Measurements from ENCODE around the gene MED31.
"Not testable (repeated sequence)": the region's sequence is repeated elsewhere in the genome, so short reads cannot be mapped to it uniquely, and the experiment has no call there.

MED31 gene

GRCh38 chr17:6695051-6695450 is 43.6 kb upstream of the MED31 start:
- in situ Hi-C loops (cut with MboI; ENCODE audit: low pct_unique_long_range_greater_than_20kb, low sequenced_read_pairs, unreplicated experiment), result no loop called here
- DNase-seq (ENCODE audit: low spot score), result no peak
- TF ChIP-seq, protein P1, sequence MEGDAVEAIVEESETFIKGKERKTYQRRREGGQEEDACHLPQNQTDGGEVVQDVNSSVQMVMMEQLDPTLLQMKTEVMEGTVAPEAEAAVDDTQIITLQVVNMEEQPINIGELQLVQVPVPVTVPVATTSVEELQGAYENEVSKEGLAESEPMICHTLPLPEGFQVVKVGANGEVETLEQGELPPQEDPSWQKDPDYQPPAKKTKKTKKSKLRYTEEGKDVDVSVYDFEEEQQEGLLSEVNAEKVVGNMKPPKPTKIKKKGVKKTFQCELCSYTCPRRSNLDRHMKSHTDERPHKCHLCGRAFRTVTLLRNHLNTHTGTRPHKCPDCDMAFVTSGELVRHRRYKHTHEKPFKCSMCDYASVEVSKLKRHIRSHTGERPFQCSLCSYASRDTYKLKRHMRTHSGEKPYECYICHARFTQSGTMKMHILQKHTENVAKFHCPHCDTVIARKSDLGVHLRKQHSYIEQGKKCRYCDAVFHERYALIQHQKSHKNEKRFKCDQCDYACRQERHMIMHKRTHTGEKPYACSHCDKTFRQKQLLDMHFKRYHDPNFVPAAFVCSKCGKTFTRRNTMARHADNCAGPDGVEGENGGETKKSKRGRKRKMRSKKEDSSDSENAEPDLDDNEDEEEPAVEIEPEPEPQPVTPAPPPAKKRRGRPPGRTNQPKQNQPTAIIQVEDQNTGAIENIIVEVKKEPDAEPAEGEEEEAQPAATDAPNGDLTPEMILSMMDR (IDR thresholded peaks at IDR 0.05; ENCODE audit: extremely low read depth, insufficient read depth, missing control alignments), result no peak

DNA sequence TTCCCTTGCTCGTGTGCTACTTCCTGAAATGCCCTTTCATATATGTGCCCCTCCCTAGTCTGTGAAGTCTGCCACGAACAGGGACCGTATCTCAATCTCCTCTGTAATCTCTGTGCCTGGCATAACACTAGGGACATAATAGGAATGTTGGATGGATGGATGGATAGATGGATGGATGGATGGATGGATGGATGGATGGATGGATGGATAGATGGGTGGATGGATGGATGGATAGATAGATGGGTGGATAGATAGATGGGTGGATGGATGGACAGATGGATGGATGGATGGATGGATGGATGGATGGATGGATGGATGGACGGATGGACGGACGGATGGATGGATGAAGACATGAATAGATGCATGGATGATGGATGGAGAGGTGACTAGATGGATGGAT is 40.6 kb upstream of the MED31 start:
- in situ Hi-C loops (cut with MboI; ENCODE audit: low pct_unique_long_range_greater_than_20kb, low sequenced_read_pairs, unreplicated experiment); DNase-seq (ENCODE audit: low spot score): not testable (repeated sequence)

- TF ChIP-seq, protein P1 (IDR thresholded peaks at IDR 0.05; ENCODE audit: extremely low read depth, insufficient read depth, missing control alignments), result no peak
- in situ Hi-C loops (cut with MboI; ENCODE audit: low pct_unique_long_range_greater_than_20kb, low sequenced_read_pairs, unreplicated experiment), result no loop called here
- DNase-seq (ENCODE audit: low spot score), result no peak
These were observed 40.1 kb upstream of the MED31 start for GRCh38 chr17:6691546-6691945.

- DNase-seq (ENCODE audit: low spot score), result no peak
- in situ Hi-C loops (cut with MboI; ENCODE audit: low pct_unique_long_range_greater_than_20kb, low sequenced_read_pairs, unreplicated experiment), result no loop called here
- TF ChIP-seq, protein P1 (IDR thresholded peaks at IDR 0.05; ENCODE audit: extremely low read depth, insufficient read depth, missing control alignments), result no peak
These were observed 39.2 kb upstream of the MED31 start for GRCh38 chr17:6690641-6691040.

- in situ Hi-C loops (cut with MboI; ENCODE audit: low pct_unique_long_range_greater_than_20kb, low sequenced_read_pairs, unreplicated experiment), result no loop called here
- no peak for DNase-seq (ENCODE audit: low spot score)
- TF ChIP-seq, protein P1 (IDR thresholded peaks at IDR 0.05; ENCODE audit: extremely low read depth, insufficient read depth, missing control alignments), result no peak
These were observed 37.5 kb upstream of the MED31 start for GRCh38 chr17:6688944-6689343.

- DNase-seq (ENCODE audit: low spot score), result no peak
- in situ Hi-C loops (cut with MboI; ENCODE audit: low pct_unique_long_range_greater_than_20kb, low sequenced_read_pairs, unreplicated experiment), result no loop called here
- TF ChIP-seq, protein P1 (IDR thresholded peaks at IDR 0.05; ENCODE audit: extremely low read depth, insufficient read depth, missing control alignments), result no peak
These were observed 34.6 kb upstream of the MED31 start for GRCh38 chr17:6686026-6686425.

DNA sequence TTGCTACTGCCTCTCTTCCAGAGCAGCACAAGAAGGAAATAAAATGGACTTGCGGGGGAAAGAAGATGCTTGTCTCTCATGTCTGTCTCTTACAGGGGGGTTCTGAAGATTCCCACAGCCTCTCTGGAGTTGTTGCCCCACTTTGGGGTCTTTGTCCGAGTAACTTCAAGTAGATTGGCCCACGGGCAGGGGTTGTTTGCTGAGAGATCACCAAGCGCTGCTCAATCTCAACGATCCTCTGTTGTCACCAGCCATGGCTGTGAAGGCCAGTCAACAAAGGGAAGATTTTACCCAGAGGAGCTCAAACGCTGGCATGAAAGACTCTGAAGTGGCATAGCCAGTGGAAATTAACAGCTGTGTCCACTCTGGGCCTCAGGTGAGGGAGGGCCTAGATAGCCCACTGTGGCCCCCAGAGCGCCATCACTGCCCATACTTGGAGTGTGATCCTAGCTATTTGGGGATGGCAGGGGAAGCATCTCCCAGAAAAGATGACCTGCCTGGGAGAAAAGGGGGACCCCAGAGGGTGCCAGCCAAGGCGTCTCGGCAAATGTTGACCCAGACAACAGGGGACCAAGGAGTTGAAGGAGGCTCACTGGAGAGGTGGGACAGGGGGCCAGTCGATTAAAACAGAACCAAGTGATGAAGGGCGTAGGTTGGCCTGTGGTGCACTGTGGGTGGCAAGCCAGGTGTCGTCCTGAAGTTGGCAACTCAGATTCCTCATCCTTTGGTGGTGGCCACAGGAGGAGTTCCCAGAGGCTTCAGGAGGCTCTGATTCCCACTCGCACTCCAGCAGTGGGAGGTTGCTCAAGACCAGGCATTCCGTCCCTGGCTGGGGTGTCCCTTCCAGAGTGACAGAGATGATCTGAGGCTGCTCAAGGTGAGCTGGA is 33.7 kb upstream of the MED31 start:
- TF ChIP-seq, protein P1 (IDR thresholded peaks at IDR 0.05; ENCODE audit: extremely low read depth, insufficient read depth, missing control alignments), result no peak

More for the DNA sequence above, 33.7 kb upstream of the MED31 start:
- DNase-seq (ENCODE audit: low spot score), result no peak
- in situ Hi-C loops (cut with MboI; ENCODE audit: low pct_unique_long_range_greater_than_20kb, low sequenced_read_pairs, unreplicated experiment), result no loop called here

Data from GM13977 (cell line).